ENCODE data around the gene TSKU. TPM values are rescaled to one million over a fixed set of nuclear protein-coding genes. Genes with fewer than 3 reads are reported as not detected.
A peak's percentile ranks its signal among the peaks of the same experiment; 100 is the strongest.

The TSKU gene
- total and polyA plus RNA-seq, 9 of the 15 experiments (the other 6 are each of a cell fraction or from before 2014, with no cell fraction given), result 0.60 to 11.9 (median 8.4) TPM

GRCh38 chr11:76822406-76822805 is 39.2 kb downstream of the TSKU start (continued):
- TF ChIP-seq FOXK2 (conservative IDR thresholded peaks at IDR 0.05 in 1 of 2, IDR thresholded peaks at IDR 0.05 in 1 of 2; ENCODE audit: low read depth in 2 of 2), result 0 out of 4 replicates have a peak, but pooled peaks of 1 of the 2 experiments have one; percentile 29
- peak; percentile 25; the same call in 1 of the 2 replicates for TF ChIP-seq DPF2 (IDR thresholded peaks at IDR 0.05)
- no peak for TF ChIP-seq ZNF232 (CRISPR knock-in tag; IDR thresholded peaks at IDR 0.05)
- no peak for TF ChIP-seq NUFIP1 (IDR thresholded peaks at IDR 0.05; ENCODE audit: partially characterized antibody)
- no peak for TF ChIP-seq GTF3C2 (IDR thresholded peaks at IDR 0.05; ENCODE audit: borderline replicate concordance, extremely low read depth, insufficient read length)
- TF ChIP-seq CBX3 (IDR thresholded peaks at IDR 0.05; ENCODE audit: borderline replicate concordance in 1 of 2, low read length in 2 of 2), result no peak
- 0 out of 4 replicates have a peak, but pooled peaks of 1 of the 2 experiments have one; percentile 39 for TF ChIP-seq ARNT (IDR thresholded peaks at IDR 0.05)
- no peak for TF ChIP-seq PPARD (CRISPR knock-in tag; IDR thresholded peaks at IDR 0.05)
- no peak for TF ChIP-seq ZBTB8A (IDR thresholded peaks at IDR 0.05; ENCODE audit: partially characterized antibody)
- TF ChIP-seq JUN (IDR thresholded peaks at IDR 0.05; ENCODE audit: borderline replicate concordance, low read depth, low read length), result no peak
- no peak for TF ChIP-seq JUN (CRISPR knock-in tag; IDR thresholded peaks at IDR 0.05; ENCODE audit: borderline replicate concordance)
- no peak for TF ChIP-seq FUS (optimal IDR thresholded peaks at IDR 0.05; ENCODE audit: low read depth, low read length)
- TF ChIP-seq PCBP2 (IDR thresholded peaks at IDR 0.05; ENCODE audit: low read depth, low read length, poor library complexity, severe bottlenecking), result no peak
- TF ChIP-seq ZFP30 (CRISPR knock-in tag; IDR thresholded peaks at IDR 0.05; ENCODE audit: borderline replicate concordance), result no peak
- TF ChIP-seq AFF1 (IDR thresholded peaks at IDR 0.05; ENCODE audit: low read depth in 1 of 2, partially characterized antibody in 2 of 2), result peak in 1 of 2 experiments; percentile 38
- no peak for TF ChIP-seq CBFA2T2 (conservative IDR thresholded peaks at IDR 0.05)
- TF ChIP-seq POLR2B (IDR thresholded peaks at IDR 0.05; ENCODE audit: low read depth, partially characterized antibody), result no peak
- no peak for TF ChIP-seq ZBTB2 (IDR thresholded peaks at IDR 0.05)
- no peak for TF ChIP-seq NR2F6 (CRISPR knock-in tag; IDR thresholded peaks at IDR 0.05)
- TF ChIP-seq IRF9 (tag; IDR thresholded peaks at IDR 0.05), result no peak

All from K562 (cell line).